ENCODE results near the gene B4GALT7. TPM values are rescaled to one million over a fixed set of nuclear protein-coding genes. Genes with fewer than 3 reads are reported as not detected.
"Not testable (repeated sequence)": the region's sequence is repeated elsewhere in the genome, so short reads cannot be mapped to it uniquely, and the experiment has no call there.

The B4GALT7 gene
- total RNA-seq, 2 experiments from 2014 or later, result 20.7 to 22.7 TPM

DNA sequence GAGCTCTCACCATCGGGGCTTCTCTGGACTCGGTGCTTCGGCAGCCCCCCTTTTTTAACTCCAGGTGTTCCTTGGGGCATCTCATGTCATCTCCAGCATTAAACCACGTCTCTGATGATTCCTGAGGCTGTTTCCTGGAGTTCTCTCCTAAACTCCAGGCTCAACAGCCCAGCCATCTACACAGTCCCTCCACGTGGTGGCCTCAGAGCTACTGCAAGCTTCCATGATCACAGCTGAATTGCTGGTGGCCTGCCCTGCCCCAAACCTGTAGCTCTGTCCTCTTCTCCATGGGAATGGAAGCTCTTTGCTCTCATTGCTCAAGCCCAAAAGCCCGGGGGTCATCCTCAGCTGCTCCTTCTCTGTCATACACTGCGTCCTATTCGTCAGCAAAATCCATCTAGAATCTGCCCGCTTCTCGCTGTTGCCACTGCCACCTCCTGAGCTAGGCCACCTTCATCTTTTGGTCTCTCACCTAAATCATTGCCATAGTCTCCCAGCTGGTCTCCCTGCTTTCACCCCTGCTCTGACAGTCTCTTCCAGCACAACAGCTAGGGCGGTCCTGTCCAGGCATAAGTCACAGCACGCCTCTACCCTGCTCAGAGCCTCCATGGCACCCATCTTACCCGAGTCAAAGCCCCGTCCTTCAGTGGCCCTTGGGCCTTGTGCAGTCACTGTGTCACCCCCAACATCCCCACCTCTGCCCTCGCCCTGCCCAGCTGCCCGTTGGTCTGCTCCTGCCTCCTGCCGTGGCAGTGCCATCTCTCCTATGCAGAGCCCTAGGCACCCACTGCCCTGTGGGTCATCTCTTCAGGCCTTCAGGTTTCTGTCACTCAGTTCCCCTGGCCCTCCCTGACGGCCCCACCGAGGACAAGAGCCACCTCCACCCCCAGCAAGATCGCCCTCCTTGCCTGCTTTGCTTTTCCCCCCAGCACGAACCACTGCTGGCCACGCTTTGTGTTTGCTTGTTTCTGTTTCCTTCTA lies 6.4 kb downstream of the B4GALT7 start:
- ChIA-PET POLR2A (interaction anchor here (0.5 to 0.6 kb wide), 2 partner anchors 23 to 55 kb away, joined by 3 to 6 read pairs; no protein-coding TSS in a partner anchor), CTCF (interaction anchor here (0.6 to 2.4 kb wide), 3 partner anchors 8 to 1945 kb away, joined by 3 to 13 read pairs (median 4); no protein-coding TSS in a partner anchor)

DNA sequence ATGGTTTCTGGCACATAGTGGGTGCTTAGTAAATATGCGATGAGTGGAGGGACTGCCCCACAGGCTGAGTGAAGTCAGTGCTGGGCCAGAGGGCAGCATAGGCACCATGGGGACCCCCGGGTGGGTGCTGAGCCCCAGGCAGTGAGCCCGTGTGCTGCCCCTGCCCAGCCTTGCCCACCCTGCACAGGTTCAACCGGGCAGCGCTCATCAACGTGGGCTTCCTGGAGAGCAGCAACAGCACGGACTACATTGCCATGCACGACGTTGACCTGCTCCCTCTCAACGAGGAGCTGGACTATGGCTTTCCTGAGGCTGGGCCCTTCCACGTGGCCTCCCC lies 7.2 kb downstream of the B4GALT7 start:
- ChIA-PET POLR2A (no interaction called here), CTCF (interaction anchor here (0.8 to 2.4 kb wide), 3 partner anchors 9 to 14 kb away, joined by 3 to 13 read pairs (median 3); partner anchors contain the start of gene TMED9)

DNA sequence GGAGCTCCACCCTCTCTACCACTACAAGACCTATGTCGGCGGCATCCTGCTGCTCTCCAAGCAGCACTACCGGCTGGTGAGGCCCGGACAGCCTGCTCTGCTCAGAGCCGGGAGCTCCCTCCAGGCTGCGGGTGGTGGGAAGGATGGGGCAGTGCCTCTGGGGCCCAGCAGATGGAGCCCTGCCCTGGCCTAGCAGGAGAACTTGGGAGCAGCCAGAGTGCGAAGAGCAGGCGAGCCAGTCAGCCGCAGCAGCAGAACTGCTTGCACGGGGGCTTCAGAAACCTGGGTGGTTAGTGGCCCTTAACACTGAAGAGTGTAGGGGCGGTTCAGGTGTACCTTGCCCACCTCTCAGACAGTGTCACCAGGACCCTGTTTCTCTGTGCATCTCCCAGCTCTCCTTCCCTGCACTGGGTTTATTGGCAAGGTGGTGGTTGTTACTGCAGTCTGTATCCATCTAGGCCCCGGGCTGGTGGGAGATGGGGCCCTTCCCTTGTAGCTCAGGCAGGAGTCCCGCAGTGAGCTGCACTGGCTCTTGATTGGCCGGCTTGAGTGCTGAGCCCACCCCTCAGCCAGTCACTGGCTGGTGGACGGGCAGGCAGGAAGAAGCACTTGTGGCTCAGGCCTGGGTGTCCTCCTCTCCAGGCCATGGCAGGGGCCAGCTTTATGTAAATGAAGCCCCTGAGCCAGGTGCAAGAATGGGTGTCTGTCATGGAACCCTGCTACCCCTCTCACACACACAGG lies 7.7 kb downstream of the B4GALT7 start:
- ChIA-PET POLR2A (no interaction called here), CTCF (interaction anchor here (0.8 to 2.4 kb wide), 4 partner anchors 9 to 15 kb away, joined by 3 to 13 read pairs (median 3); partner anchors contain the start of gene TMED9)

DNA sequence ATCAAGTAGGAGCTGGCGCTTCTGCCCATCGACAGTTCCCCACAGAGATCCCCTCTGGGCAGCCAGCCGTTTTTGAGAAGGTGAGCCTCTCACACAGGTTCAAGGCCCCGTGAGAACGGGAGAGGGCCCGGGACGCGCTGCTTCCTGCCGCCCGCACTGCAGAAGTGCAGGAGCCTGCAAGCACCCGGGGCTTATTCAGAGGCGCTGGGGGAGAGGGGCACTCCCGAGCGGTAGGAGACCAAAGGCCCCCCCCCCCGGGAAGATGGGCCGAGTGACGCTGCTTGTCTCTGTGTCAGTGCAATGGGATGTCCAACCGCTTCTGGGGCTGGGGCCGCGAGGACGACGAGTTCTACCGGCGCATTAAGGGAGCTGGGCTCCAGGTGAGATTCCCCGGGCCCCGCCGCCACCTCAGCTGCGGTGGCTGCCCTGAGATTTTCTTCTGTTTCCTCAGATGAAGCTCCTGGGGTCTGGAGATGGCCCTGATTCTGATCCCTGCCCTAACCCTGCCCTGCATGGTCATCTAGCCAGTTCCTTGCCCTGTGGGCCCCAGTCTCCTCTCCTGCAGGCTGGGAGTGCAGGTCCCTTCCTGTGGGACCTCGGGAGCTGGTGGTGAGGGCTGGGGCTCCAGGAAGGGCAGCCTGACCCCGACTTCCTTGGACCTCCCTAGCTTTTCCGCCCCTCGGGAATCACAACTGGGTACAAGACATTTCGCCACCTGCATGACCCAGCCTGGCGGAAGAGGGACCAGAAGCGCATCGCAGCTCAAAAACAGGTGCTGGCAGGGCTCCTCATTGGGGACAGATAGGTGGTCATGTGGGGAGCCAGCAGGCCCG lies 8.5 kb downstream of the B4GALT7 start:
- ChIA-PET POLR2A (no interaction called here), CTCF (interaction anchor here (0.8 to 2.4 kb wide), 2 partner anchors 9 to 10 kb away, joined by 3 to 13 read pairs; no protein-coding TSS in a partner anchor)

DNA sequence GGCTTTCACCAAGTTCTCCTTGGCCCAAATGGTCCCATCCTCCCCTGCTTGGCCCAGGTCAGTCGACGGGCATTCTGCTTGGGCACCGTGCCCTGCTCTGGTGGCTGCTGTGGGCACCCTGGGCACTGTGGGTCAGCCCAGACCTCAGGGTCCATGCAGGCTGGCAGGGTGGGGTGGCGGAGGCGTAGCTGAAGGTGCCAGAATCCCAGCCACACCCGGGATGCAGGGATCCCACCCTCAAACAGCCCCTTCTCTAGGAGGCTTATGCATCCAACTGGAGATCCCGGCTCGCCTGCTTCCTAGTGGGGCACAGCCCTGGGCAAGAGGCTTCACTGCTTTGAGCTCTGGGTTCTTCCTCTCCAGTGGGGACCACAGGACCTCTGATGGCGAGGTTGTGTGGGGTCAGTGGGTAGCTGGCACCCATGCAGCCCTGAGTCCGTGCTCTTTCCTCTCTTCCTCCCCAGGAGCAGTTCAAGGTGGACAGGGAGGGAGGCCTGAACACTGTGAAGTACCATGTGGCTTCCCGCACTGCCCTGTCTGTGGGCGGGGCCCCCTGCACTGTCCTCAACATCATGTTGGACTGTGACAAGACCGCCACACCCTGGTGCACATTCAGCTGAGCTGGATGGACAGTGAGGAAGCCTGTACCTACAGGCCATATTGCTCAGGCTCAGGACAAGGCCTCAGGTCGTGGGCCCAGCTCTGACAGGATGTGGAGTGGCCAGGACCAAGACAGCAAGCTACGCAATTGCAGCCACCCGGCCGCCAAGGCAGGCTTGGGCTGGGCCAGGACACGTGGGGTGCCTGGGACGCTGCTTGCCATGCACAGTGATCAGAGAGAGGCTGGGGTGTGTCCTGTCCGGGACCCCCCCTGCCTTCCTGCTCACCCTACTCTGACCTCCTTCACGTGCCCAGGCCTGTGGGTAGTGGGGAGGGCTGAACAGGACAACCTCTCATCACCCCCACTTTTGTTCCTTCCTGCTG lies 9.4 kb downstream of the B4GALT7 start:
- POLR2A ChIA-PET, result no interaction called here

DNA sequence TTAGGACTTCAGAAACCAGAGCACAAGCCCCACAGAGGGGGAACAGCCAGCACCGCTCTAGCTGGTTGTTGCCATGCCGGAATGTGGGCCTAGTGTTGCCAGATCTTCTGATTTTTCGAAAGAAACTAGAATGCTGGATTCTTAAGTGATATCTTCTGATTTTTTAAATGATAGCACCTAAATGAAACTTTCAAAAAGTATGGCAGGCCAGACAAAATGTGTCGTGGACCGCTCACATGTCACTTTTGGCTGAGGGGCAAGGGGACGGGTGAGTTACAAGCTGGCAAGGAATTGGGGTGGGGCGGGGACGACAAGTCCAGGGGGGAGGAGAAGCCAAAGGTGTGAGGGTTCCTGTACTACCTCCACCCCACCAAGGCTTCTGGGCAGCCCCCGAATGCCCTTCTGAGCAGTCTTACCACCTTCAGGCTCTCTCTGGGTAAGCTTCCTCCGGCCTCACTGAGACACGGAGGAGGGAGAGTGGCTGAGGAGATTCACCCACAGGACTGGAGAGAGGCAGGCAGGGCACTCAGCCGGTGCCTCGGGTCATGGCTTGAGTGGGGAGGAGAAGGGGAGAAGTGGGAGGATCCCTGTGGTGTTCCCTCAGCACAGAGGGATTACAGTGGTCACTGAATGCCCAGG lies 10.3 kb downstream of the B4GALT7 start:
- ChIA-PET CTCF (no interaction called here), POLR2A (no interaction called here)

More for the DNA sequence above, 9.4 kb downstream of the B4GALT7 start:
- CTCF ChIA-PET, result interaction anchor here (2.4 kb wide), 1 partner anchor 11 kb away, joined by 13 read pairs; no protein-coding TSS in a partner anchor

DNA sequence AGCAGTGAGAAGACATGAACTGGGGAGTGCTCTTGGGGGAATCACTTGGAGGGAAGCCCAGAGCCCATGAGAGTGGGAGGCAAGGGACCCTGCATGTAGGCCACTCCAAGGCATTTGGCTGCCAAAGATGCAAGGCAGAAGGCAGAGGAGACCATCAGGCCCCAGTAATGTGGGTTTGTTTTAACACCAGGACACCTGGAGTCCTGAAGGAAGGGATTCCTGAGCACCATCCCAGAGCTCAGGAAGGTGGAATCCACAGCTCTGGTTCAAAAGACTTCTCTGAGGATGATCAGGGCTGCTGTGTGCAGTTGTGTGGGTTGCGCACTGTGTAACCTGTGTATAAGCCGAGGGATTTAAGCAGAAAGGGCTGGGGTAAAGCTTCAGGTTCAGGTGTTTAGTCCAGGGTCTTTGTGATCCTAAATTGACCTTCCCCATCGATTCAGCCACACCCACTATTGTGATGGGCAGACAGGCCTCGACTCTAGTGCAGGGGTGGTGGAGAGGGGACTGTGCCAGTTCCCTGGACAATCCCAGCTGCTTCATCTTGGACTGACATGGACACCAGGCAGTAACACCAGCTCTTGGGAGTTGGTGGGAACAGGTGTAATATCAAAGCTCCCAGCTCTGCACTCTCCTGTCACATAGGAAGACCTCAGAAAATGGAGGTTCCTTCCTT lies 11.0 kb downstream of the B4GALT7 start:
- CTCF ChIA-PET, result no interaction called here
- POLR2A ChIA-PET, result no interaction called here

DNA sequence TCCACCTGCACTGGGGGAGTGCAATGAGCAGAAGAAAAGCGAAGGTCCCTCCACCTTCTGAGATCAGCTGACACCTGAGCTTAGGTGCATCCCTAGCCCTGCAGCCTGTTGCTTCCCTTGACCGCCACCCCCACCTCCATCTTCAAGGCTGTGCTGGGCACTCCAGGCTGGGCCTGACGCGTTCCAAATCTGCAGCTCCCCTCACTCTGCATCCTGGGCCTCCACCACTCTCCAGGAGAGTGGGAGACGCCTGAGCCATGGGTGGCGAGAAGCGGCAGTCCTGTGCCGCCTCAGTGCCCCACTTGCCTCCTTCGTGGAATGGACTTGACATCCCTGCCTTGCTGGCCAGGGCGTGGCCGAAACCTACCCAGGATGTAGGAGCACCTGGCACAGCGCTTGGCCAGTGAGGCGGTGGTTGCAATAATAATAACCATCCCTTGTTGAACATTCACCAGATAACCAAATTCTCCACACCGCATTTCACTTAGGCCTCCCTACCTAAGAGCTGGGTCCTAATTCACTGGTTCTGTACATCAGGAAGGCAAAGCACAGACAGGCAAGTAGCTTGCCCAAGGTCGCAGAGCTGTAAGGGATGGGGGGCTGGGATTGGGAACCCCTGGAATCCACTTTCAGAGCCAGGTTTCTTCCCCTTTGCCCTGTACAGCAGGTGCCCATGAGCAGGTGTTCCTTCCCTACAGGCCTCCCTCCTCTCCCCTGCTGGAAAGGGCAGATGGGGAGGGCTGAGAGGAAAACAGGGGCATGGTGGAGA lies 11.7 kb downstream of the B4GALT7 start:
- ChIA-PET CTCF (no interaction called here), POLR2A (no interaction called here)

DNA sequence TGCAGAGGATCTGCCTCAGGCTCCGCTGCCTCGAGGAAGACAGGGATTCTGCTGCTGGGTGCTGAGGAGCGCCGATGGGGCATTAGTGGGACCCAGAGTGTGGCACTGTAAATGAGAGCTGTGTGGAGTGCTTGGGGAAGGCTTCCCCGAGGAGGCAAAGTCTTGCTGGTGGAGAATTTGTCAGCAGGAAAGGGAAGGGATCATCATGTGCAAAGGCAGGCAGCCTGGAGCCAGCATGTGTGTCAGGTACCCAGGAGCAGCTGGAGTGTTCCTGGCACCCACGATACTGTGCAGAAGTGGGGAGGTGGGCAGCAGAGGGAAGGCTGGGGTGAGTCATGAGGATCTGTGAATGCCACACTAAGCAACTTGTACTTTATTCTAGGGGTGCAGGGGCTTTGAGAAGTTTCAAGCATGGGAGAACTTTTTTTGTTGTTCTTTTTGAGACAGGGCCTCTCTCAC lies 12.3 kb downstream of the B4GALT7 start:
- CTCF ChIA-PET, result no interaction called here
- POLR2A ChIA-PET, result no interaction called here

DNA sequence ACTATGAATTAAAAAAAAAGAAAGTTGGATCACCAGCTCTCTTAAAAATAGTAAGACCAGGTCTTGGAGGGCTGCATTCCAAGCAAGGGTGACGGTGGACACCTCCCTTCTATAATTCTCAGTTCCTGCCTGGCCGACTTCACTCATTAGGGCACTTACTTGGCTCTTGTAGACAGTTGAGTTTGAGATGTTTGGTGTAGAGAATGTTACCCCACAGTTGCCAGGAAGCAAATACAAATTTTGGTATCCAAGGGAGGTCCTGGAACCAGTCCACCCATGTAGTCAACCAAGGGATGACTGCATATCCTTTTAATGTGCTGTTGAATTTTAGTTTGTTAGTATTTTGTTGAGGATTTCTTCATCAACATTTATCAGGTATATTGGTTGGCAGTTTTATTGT lies 20.6 kb downstream of the B4GALT7 start:
- CTCF ChIA-PET, result no interaction called here
- POLR2A ChIA-PET, result no interaction called here

DNA sequence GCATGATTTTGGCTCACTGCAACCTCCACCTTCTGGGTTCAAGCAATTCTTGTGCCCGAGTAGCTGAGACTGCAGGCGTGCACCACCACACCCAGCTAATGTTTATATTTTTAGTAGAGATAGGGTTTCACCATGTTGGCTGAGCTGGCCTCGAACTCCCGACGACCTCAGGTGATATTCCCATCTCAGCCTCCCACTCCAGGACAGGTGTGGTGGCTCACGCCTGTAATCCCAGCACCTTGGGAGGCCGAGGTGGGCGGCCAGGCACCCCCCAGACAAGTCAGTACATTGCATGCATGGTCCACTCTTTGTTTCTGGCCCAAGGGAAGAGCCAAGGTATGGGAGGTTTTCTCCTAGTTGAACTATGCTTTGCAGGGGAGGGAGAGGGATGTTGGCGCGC lies 24.2 kb downstream of the B4GALT7 start:
- CTCF ChIA-PET, POLR2A ChIA-PET: not testable (repeated sequence)

DNA sequence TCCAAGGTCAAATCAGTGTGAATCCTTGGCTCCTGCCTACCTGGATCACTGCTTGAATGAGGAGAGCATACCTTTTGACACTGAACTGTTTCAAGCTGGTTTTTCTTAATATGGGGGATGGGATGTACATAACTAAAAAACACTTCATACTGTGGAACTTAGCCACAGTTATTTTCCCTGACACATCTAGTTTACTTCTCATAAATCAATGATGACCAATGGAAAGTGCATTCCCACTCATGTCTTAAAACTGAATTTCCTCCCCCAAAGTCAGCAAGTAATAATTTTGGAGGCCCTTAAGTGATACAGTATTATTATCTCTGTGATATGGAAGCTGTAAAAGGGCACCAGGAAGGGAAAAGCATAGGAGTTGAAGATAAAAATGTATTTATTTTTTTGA lies 30.3 kb downstream of the B4GALT7 start:
- POLR2A ChIA-PET, CTCF ChIA-PET: not testable (repeated sequence)

DNA sequence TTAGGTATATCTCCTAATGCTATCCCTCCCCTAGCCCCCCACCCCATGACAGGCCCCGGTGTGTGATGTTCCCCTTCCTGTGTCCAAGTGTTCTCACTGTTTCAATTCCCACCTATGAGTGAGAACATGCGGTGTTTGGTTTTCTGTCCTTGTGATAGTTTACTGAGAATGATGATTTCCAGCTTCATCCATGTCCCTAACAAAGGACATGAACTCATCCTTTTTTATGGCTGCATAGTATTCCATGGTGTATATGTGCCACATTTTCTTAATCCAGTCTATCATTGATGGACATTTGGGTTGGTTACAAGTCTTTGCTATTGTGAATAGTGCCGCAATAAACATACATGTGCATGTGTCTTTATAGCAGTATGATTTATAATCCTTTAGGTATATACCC lies 35.0 kb downstream of the B4GALT7 start:
- POLR2A ChIA-PET, CTCF ChIA-PET: not testable (repeated sequence)

DNA sequence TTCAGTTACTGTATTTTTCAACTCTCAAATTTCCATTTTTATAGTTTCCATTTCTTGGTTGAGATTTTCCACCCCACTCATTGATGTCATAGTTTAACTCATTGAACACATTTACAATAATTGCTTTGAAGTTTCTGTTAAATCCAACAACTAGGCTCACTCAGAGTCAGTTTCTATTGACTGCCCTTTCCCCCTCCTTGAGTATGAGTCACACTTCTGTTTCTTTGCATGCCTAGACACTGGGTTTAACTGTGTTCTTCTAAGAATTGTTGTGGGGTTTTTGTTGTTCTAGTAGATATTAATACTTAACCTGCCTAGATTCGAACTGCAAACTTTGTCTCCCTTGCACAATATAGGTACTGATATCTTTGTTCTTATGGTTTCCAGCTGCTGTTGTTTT lies 45.5 kb downstream of the B4GALT7 start:
- CTCF ChIA-PET, POLR2A ChIA-PET: not testable (repeated sequence)

DNA sequence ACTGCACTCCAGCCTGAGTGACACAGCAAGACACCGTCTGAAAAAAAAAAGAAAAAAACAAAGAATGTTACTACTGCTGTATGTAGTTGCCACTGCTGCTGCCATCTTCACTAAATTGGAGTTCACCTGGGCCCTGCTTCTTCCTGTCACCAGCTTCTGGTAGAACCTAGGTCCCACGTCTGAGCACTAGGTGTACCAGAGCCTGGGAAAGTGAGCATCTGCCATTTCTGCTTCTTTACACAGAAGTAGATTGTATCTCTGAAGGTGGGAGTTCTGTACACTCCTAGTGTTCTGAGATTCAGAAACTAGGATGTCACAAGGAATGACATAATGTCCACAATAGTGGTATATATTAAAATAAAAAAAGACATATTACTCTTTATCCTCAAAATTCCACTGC lies 51.3 kb downstream of the B4GALT7 start:
- CTCF ChIA-PET, POLR2A ChIA-PET: not testable (repeated sequence)

DNA sequence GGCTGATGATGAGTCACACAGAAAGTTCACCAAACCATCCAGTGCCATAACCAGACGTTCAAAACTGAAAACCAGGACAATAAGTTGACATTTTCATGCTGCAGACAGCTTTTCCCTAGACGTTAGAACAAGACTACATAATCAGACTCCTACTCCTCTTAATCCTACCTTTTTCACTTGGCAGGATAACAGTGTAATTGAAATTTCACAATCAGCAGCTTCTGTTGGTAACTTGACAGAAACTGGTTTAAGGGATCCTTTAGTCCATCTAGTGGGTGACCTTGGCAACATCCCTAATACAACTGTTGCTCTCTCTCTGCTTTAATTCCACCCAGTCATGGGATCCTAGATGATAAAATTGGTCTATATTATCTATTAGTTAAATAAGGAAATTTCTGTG lies 57.9 kb downstream of the B4GALT7 start:
- POLR2A ChIA-PET, CTCF ChIA-PET: not testable (repeated sequence)

DNA sequence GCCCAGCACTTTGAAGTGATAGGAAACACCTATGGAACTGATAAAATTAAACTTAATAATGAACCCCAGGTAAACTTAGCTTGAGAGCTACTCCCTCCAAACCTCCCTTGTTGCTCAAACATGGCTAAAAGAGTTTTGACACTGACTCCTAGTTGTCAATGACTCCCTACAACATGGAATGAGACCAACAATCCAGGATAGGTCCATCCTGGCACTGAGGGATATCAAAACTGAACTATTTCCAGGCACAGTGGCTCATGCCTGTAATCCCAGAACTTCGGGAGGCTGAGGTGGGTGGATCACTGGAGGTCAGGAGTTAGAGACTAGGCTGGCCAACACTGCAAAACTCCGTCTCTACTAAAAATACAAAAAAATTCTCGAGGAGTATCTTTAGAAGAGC lies 58.6 kb downstream of the B4GALT7 start:
- CTCF ChIA-PET, POLR2A ChIA-PET: not testable (repeated sequence)

All from activated CD8-positive, alpha-beta memory T cell treated with anti-CD3 and anti-CD28 coated beads for 36 hours (primary cell).